ENCODE results near the gene URGCP. TPM values are rescaled to one million over a fixed set of nuclear protein-coding genes. Genes with fewer than 3 reads are reported as not detected.

Gene URGCP
- total and polyA plus RNA-seq, 3 experiments from 2014 or later = 33.1 to 37.8 (median 34.7) TPM

Other genes with a start within 250 kb of the URGCP start
- gene COA1, start 177.1 kb downstream of the URGCP start, total RNA-seq = 10 to 100 TPM; 75.9 to 81.6 TPM
- 68.9 TPM for gene COA1, start 177.1 kb downstream of the URGCP start, polyA plus RNA-seq
- 10 to 100 TPM; 26.8 to 30.1 TPM for gene BLVRA, start 147.9 kb downstream of the URGCP start, total RNA-seq
- 52.6 TPM for gene BLVRA, start 147.9 kb downstream of the URGCP start, polyA plus RNA-seq
- 100 to 1,000 TPM; 140 to 147 TPM for gene MRPS24, start 37.1 kb downstream of the URGCP start, total RNA-seq
- 122 TPM for gene MRPS24, start 37.1 kb downstream of the URGCP start, polyA plus RNA-seq
- gene UBE2D4, start 19.8 kb upstream of the URGCP start, total RNA-seq = 10 to 100 TPM; 15.2 to 16.2 TPM
- gene UBE2D4, start 19.8 kb upstream of the URGCP start, polyA plus RNA-seq = 13.9 TPM
- not detected for gene SPDYE1, start 91.3 kb upstream of the URGCP start, total RNA-seq
- gene SPDYE1, start 91.3 kb upstream of the URGCP start, polyA plus RNA-seq = 0.25 TPM
- 100 to 1,000 TPM; 144 to 154 TPM for gene DBNL, start 138.1 kb upstream of the URGCP start, total RNA-seq
- gene DBNL, start 138.1 kb upstream of the URGCP start, polyA plus RNA-seq = 184 TPM
- gene PGAM2, start 159.0 kb upstream of the URGCP start, total RNA-seq = under 1 TPM; 0.38 to 0.44 TPM
- not detected for gene PGAM2, start 159.0 kb upstream of the URGCP start, polyA plus RNA-seq
- gene POLM, start 175.9 kb upstream of the URGCP start, total RNA-seq = 10 to 100 TPM; 42.3 to 42.4 TPM
- 22.0 TPM for gene POLM, start 175.9 kb upstream of the URGCP start, polyA plus RNA-seq
- 1 to 10 TPM; 8.4 to 8.9 TPM for gene AEBP1, start 197.7 kb upstream of the URGCP start, total RNA-seq
- 1.6 TPM for gene AEBP1, start 197.7 kb upstream of the URGCP start, polyA plus RNA-seq
- gene POLD2, start 217.0 kb upstream of the URGCP start, total RNA-seq = 100 to 1,000 TPM; 279 to 291 TPM
- 74.1 TPM for gene POLD2, start 217.0 kb upstream of the URGCP start, polyA plus RNA-seq
- not detected for gene MYL7, start 234.7 kb upstream of the URGCP start, total RNA-seq
- gene MYL7, start 234.7 kb upstream of the URGCP start, polyA plus RNA-seq = not detected